Keratinocyte (primary cell): ENCODE measurements around the gene ZKSCAN1.

Experiments
- EZH2 ChIP-seq: IDR thresholded peaks from one replicate; pipeline ENCODE4 v1.6.1; 2012; ENCODE audit warnings: inconsistent platforms, mild to moderate bottlenecking, low read length, moderate library complexity
- TF ChIP-seq, protein P1 (sequence below), 3 experiments: IDR thresholded peaks in 1 of 3; conservative IDR thresholded peaks in 1 of 3; optimal IDR thresholded peaks in 1 of 3; 2 replicates in 2 of 3; 3 replicates in 1 of 3; pipeline versions ENCODE3 to v1.5.1; 2011; ENCODE audit warnings: low read length in 3 of 3, mild to moderate bottlenecking in 3 of 3, moderate library complexity in 2 of 3, control low read depth in 1 of 3, inconsistent platforms in 1 of 3; ENCODE audit not compliant: insufficient read depth in 2 of 3; ENCODE audit errors: extremely low read depth in 1 of 3

DNA sequence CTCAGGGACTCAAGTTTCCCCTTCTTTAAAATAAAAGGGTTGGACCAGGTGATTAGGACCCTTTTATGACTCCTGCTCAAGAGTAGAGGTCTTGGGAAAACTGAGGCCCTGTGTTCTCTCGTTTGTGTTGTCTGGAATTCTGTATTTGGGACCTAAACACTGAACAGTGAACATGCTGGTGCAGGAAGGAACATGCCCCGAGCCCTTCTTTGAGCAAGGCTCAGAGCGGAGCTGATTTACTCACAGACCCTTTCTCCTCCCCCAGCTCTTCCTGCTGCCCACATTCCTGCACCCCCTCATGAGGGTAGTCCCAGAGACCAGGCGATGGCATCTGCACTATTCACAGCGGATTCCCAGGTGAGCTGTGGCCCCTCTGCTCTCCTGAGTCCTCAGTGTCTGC, 14.2 kb downstream of the ZKSCAN1 start:
- TF ChIP-seq, protein P1, sequence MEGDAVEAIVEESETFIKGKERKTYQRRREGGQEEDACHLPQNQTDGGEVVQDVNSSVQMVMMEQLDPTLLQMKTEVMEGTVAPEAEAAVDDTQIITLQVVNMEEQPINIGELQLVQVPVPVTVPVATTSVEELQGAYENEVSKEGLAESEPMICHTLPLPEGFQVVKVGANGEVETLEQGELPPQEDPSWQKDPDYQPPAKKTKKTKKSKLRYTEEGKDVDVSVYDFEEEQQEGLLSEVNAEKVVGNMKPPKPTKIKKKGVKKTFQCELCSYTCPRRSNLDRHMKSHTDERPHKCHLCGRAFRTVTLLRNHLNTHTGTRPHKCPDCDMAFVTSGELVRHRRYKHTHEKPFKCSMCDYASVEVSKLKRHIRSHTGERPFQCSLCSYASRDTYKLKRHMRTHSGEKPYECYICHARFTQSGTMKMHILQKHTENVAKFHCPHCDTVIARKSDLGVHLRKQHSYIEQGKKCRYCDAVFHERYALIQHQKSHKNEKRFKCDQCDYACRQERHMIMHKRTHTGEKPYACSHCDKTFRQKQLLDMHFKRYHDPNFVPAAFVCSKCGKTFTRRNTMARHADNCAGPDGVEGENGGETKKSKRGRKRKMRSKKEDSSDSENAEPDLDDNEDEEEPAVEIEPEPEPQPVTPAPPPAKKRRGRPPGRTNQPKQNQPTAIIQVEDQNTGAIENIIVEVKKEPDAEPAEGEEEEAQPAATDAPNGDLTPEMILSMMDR (optimal IDR thresholded peaks at IDR 0.05 in 1 of 3, IDR thresholded peaks at IDR 0.05 in 1 of 3, conservative IDR thresholded peaks at IDR 0.05 in 1 of 3; ENCODE audit: extremely low read depth in 1 of 3, insufficient read depth in 2 of 3, low read length in 3 of 3) = no peak
- no peak for TF ChIP-seq EZH2
